Mesenchymal stem cell (in vitro differentiated cells and primary cell): ENCODE measurements around the gene ABHD3.

ENCODE experiments used
- DNase-seq: peaks from one replicate; pipeline ENCODE4 v3.0.0-alpha.2; 2013
- H2AFZ ChIP-seq: one replicate; pipeline ENCODE4 v1.6.1; 2013; ENCODE audit warnings: low read depth, mild to moderate bottlenecking, control low read depth, inconsistent platforms, low read length, moderate library complexity
- H2AK5ac ChIP-seq: 2 replicates; pipeline ENCODE4 v1.6.1; 2013; ENCODE audit warnings: low read length, moderate library complexity, mild to moderate bottlenecking, inconsistent platforms; ENCODE audit not compliant: severe bottlenecking
- H2BK120ac ChIP-seq: one replicate; pipeline ENCODE4 v1.6.1; 2013; ENCODE audit warnings: low read depth, mild to moderate bottlenecking, inconsistent platforms, low read length, moderate library complexity
- H2BK12ac ChIP-seq, 2 experiments: one replicate each; pipeline ENCODE4 v1.6.1; 2013; ENCODE audit warnings: inconsistent platforms in 2 of 2, low read length in 2 of 2, mild to moderate bottlenecking in 2 of 2, moderate library complexity in 2 of 2, control low read depth in 1 of 2
- H2BK15ac ChIP-seq: one replicate; pipeline ENCODE4 v1.6.1; 2013; ENCODE audit warnings: mild to moderate bottlenecking, low read depth, inconsistent platforms; ENCODE audit not compliant: poor library complexity, severe bottlenecking
- H2BK5ac ChIP-seq: 2 replicates; pipeline ENCODE4 v1.6.1; 2013; ENCODE audit warnings: low read depth, mild to moderate bottlenecking, low read length, control low read depth, inconsistent platforms; ENCODE audit not compliant: poor library complexity, severe bottlenecking
- H3K14ac ChIP-seq, 2 experiments: one replicate each; pipeline ENCODE4 v1.6.1; 2013; ENCODE audit warnings: inconsistent platforms in 2 of 2, low read length in 2 of 2, control low read depth in 1 of 2, mild to moderate bottlenecking in 1 of 2, moderate library complexity in 1 of 2
- H3K18ac ChIP-seq, 2 experiments: one replicate each; pipeline ENCODE4 v1.6.1; 2013; ENCODE audit warnings: inconsistent platforms in 2 of 2, low read length in 2 of 2, control low read depth in 1 of 2, low read depth in 1 of 2, mild to moderate bottlenecking in 1 of 2
- H3K23ac ChIP-seq, 2 experiments: one replicate each; pipeline ENCODE4 v1.6.1; 2013; ENCODE audit warnings: inconsistent platforms in 2 of 2, low read length in 2 of 2, mild to moderate bottlenecking in 2 of 2, moderate library complexity in 2 of 2, control low read depth in 1 of 2
- H3K27ac ChIP-seq: 2 replicates; pipeline ENCODE4 v1.5.1; 2013; ENCODE audit warnings: mild to moderate bottlenecking, moderate library complexity, low read length, control low read depth, inconsistent platforms; ENCODE audit not compliant: poor library complexity, severe bottlenecking
- H3K27me3 ChIP-seq, 2 experiments: 2 replicates each; pipeline versions ENCODE4 v1.6.1 to v1.7.0; 2013; ENCODE audit warnings: low read length in 2 of 2, mild to moderate bottlenecking in 2 of 2, moderate library complexity in 2 of 2, control low read depth in 1 of 2, inconsistent platforms in 1 of 2; ENCODE audit not compliant: control insufficient read depth in 1 of 2, insufficient read depth in 1 of 2
- H3K36me3 ChIP-seq, 2 experiments: 2 replicates each; pipeline versions ENCODE4 v1.6.1 to v1.7.0; 2013; ENCODE audit warnings: low read length in 2 of 2, control low read depth in 1 of 2, inconsistent platforms in 1 of 2, low read depth in 1 of 2, mild to moderate bottlenecking in 1 of 2; ENCODE audit not compliant: insufficient read depth in 2 of 2, control insufficient read depth in 1 of 2
- H3K4ac ChIP-seq, 2 experiments: one replicate each; pipeline ENCODE4 v1.6.1; 2013; ENCODE audit warnings: inconsistent platforms in 2 of 2, low read length in 2 of 2, mild to moderate bottlenecking in 2 of 2, moderate library complexity in 2 of 2, control low read depth in 1 of 2, low read depth in 1 of 2
- H3K4me1 ChIP-seq: 2 replicates; pipeline ENCODE4 v1.6.1; 2013; ENCODE audit warnings: low read depth, low read length, control low read depth; ENCODE audit not compliant: control insufficient read depth, insufficient read depth
- H3K4me2 ChIP-seq: 2 replicates; pipeline ENCODE4 v1.6.1; 2013; ENCODE audit warnings: low read length, mild to moderate bottlenecking, inconsistent platforms; ENCODE audit not compliant: poor library complexity, severe bottlenecking
- H3K4me3 ChIP-seq, 2 experiments: 2 replicates each; pipeline versions ENCODE4 v1.5.1 to v1.7.0; 2013; ENCODE audit warnings: low read length in 2 of 2, mild to moderate bottlenecking in 2 of 2, control low read depth in 1 of 2, low read depth in 1 of 2; ENCODE audit not compliant: insufficient read depth in 1 of 2
- H3K79me1 ChIP-seq: replicated peaks from 2 replicates; pipeline ENCODE4 v1.6.1; 2013; ENCODE audit warnings: mild to moderate bottlenecking, control low read depth, low read length, inconsistent platforms; ENCODE audit not compliant: poor library complexity, severe bottlenecking
- H3K9ac ChIP-seq: 2 replicates; pipeline ENCODE4 v1.7.0; 2013; ENCODE audit warnings: mild to moderate bottlenecking, low read length, moderate library complexity
- H3K9me3 ChIP-seq: 2 replicates; pipeline ENCODE4 v1.7.0; 2013; ENCODE audit warnings: mild to moderate bottlenecking, low read length; ENCODE audit not compliant: control insufficient read depth
- H4K8ac ChIP-seq: one replicate; pipeline ENCODE4 v1.6.1; 2013; ENCODE audit warnings: inconsistent platforms, mild to moderate bottlenecking, low read length, moderate library complexity
- H4K91ac ChIP-seq: one replicate; pipeline ENCODE4 v1.6.1; 2013; ENCODE audit warnings: mild to moderate bottlenecking, low read length, inconsistent platforms
- WGBS: methylation state at CpG from one replicate; pipeline ENCODE4 v1.1.7; 2013; ENCODE audit warnings: mixed read lengths; 5-methylcytosine and 5-hydroxymethylcytosine counted together

The ABHD3 gene

DNA sequence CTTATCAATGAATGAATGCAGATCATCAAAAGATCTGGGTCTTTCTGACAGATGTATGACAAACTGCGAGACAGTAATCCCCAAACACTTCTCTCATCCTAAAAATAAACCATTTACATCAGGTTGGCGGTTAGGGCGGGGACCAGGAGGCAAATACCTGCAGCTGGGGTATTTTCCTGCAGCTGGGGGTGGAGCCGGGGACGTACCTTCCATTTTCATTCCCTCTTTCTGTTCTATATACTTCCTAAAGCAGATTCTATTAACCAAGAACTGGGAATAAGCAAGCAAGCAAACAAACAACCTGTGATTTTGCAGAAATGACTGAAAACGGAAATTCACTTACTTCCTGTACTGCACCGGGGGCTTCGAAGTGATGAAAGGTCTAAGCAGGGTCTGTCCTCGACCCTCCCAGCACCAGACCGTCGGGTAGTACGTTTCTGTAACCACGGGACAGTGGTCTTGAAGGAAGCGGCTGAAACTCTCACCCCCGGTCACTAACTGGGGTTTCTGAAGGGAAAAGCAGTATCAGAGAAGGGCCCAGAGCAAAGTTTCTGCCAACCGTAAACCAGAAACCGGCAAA, 1.2 kb downstream of the ABHD3 start:
- Histone ChIP-seq H2BK12ac (no peak overlapping the region), H3K79me1 (no peaks in the 10 kb centered on the region), H2AK5ac (no peak overlapping the region), H3K36me3 (peaks cover 0 to 6% of the 10 kb centered on the region in 2 experiments), H3K4me1 (peaks cover 6% of the 10 kb centered on the region), H2BK120ac (no peak overlapping the region), H3K4ac (no peak overlapping the region), H3K23ac (no peak overlapping the region), H3K9me3 (no peaks in the 10 kb centered on the region), H2BK15ac (no peak overlapping the region), H3K9ac (peak overlapping the region; percentile 93), H3K4me3 (peak overlapping the region; percentile 84 to 88), H3K27ac (no peak overlapping the region), H3K18ac (peak overlapping the region in 1 of 2 experiments; percentile 14), H2AFZ (peak overlapping the region; percentile 54), H3K4me2 (peak overlapping the region; percentile 99), H3K27me3 (no peaks in the 10 kb centered on the region), H4K91ac (no peak overlapping the region), H2BK5ac (no peak overlapping the region), H4K8ac (no peak overlapping the region), H3K14ac (no peak overlapping the region)
- peak; percentile 3 for DNase-seq
- WGBS, result 11% methylated on average over 17 of the region's 17 CpGs

DNA sequence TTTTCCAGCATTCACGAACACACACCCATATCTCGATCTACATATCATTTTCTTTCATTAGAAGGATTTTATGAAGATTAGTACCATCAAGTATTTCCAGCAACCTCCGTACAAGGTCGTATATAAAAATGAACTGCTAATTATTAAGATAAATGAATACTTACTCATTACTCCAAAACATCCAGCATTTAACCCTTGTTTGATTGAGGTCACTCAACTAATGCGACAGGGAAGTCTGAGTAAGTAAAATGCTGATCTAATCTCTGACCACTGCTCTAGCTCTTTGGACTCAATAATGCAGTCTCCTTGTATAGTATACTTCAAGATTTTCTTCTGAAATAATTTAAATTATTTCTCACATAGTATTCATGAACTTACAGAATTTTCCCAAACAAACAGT, 2.0 kb downstream of the ABHD3 start:
- no peak overlapping the region for H2BK15ac ChIP-seq
- H3K9me3 ChIP-seq, result no peaks in the 10 kb centered on the region
- H4K8ac ChIP-seq, result no peak overlapping the region

GRCh38 chr18:21701621-21702020, 3.0 kb downstream of the ABHD3 start:
- Histone ChIP-seq H3K14ac (no peak overlapping the region), H4K8ac (no peak overlapping the region), H4K91ac (no peak overlapping the region), H3K79me1 (no peaks in the 10 kb centered on the region), H3K27me3 (no peaks in the 10 kb centered on the region), H2BK12ac (no peak overlapping the region), H3K9ac (no peak overlapping the region), H3K9me3 (no peaks in the 10 kb centered on the region), H2BK5ac (no peak overlapping the region), H3K4me3 (no peak overlapping the region), H3K18ac (no peak overlapping the region), H2AFZ (no peak overlapping the region), H3K4me2 (no peak overlapping the region), H3K36me3 (peaks cover 0 to 6% of the 10 kb centered on the region in 2 experiments), H2BK15ac (no peak overlapping the region), H3K27ac (no peak overlapping the region), H2BK120ac (no peak overlapping the region), H3K4me1 (peaks cover 6% of the 10 kb centered on the region), H3K23ac (no peak overlapping the region), H3K4ac (no peak overlapping the region), H2AK5ac (no peak overlapping the region)
- DNase-seq, result no peak
- WGBS, result 100% methylated on average over 1 of the region's 2 CpGs

More for the DNA sequence above, 2.0 kb downstream of the ABHD3 start:
- Histone ChIP-seq H2BK12ac (no peak overlapping the region), H3K79me1 (no peaks in the 10 kb centered on the region), H3K4me3 (peak overlapping the region in 1 of 2 experiments; percentile 88), H3K27ac (no peak overlapping the region), H3K23ac (no peak overlapping the region), H4K91ac (no peak overlapping the region), H2AK5ac (no peak overlapping the region), H3K36me3 (peaks cover 0 to 6% of the 10 kb centered on the region in 2 experiments), H2BK120ac (no peak overlapping the region), H3K27me3 (no peaks in the 10 kb centered on the region), H3K18ac (no peak overlapping the region), H3K4me2 (no peak overlapping the region), H3K4me1 (peaks cover 6% of the 10 kb centered on the region), H2AFZ (no peak overlapping the region), H3K4ac (no peak overlapping the region), H2BK5ac (no peak overlapping the region), H3K14ac (no peak overlapping the region), H3K9ac (no peak overlapping the region)
- WGBS, result 81% methylated on average over 3 of the region's 5 CpGs
- DNase-seq, result peak; percentile 9

DNA sequence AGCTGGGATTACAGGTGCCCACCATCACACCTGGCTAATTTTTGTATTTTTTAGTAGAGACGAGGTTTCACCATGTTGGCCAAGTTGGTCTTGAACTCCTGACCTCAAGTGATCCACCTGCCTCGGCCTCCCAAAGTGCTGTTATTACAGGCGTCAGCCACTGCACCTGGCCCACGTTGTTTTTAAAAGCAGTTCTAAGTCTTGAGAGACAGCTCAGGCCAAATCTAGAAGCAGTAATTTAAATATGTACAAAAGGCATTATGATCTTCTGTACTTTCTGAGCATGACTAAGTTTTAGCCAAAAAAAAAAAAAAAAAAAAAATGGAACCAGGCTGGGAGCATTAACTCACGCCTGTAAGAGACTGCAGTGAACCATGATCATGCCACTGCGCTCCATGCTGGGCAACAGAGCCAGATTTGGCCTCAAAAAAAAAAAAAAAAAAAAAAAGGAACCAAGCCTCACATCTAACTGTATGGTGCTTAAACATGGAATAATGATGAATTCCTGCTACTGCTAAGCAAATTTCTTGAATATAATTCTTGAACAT, 4.0 kb downstream of the ABHD3 start:
- peaks cover 0 to 6% of the 10 kb centered on the region in 2 experiments for H3K36me3 ChIP-seq
- no peak overlapping the region for H4K8ac ChIP-seq
- H3K4me2 ChIP-seq, result no peak overlapping the region
- H3K9ac ChIP-seq, result no peak overlapping the region
- H2BK5ac ChIP-seq, result no peak overlapping the region
- H3K18ac ChIP-seq, result no peak overlapping the region
- no peak overlapping the region for H2AK5ac ChIP-seq
- no peaks in the 10 kb centered on the region for H3K79me1 ChIP-seq
- no peak overlapping the region for H3K4ac ChIP-seq
- no peaks in the 10 kb centered on the region for H3K9me3 ChIP-seq
- no peak overlapping the region for H4K91ac ChIP-seq
- no peak overlapping the region for H2BK120ac ChIP-seq
- no peak overlapping the region for H3K4me3 ChIP-seq
- H3K23ac ChIP-seq, result no peak overlapping the region
- 96% methylated on average over 5 of the region's 6 CpGs for WGBS
- H3K27me3 ChIP-seq, result no peaks in the 10 kb centered on the region
- H3K27ac ChIP-seq, result no peak overlapping the region
- H2BK15ac ChIP-seq, result no peak overlapping the region
- no peak overlapping the region for H3K14ac ChIP-seq
- no peak for DNase-seq
- no peak overlapping the region for H2BK12ac ChIP-seq
- H2AFZ ChIP-seq, result no peak overlapping the region
- H3K4me1 ChIP-seq, result peaks cover 6% of the 10 kb centered on the region
